ENCODE measurements around the gene DCDC2C.

DNA sequence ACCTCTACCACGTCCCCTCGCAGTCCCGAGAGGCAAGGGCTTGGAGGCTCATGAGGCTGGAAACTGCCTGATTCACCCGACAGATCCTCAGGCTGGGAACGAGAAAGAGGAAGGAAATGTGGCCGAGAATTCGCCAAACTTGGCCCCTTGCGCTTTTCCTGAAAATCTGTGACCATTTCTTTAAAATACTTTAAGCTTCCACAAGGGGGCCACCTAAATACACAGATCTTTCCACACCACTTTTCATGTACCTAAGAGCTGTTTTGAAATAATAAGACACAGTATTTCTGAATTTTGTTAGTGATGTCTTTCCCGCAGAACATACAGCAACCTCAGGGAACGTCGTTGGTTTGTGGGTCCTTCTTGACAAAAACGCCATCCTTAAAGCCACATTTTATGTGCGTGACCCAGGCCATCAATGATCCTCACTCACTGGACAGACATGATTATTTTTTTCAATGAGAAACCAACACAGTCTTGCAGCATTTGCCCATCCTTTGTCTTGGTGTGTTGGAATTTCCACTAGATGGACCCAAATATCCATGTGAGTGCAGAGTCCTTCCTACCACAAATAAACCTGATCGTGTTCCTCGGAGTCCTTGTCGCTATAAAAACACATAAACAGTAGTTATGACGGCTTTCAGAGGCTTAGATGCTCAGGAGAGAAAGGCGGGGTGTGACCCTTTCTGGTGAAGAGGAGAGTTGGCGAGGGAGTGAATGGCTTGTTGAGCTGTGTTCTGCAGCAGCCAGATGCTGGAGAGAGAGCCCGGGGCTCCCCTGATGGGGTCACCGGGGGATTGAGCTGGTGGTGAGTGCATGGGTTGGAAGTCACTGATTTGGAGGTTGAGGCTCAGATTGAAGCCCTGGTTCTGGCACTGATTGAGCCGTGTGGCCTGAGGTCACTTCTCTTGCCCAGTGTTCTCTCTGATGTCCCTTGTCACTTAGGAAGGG, 25.0 kb downstream of the DCDC2C start:
- TF ChIP-seq, protein P1, sequence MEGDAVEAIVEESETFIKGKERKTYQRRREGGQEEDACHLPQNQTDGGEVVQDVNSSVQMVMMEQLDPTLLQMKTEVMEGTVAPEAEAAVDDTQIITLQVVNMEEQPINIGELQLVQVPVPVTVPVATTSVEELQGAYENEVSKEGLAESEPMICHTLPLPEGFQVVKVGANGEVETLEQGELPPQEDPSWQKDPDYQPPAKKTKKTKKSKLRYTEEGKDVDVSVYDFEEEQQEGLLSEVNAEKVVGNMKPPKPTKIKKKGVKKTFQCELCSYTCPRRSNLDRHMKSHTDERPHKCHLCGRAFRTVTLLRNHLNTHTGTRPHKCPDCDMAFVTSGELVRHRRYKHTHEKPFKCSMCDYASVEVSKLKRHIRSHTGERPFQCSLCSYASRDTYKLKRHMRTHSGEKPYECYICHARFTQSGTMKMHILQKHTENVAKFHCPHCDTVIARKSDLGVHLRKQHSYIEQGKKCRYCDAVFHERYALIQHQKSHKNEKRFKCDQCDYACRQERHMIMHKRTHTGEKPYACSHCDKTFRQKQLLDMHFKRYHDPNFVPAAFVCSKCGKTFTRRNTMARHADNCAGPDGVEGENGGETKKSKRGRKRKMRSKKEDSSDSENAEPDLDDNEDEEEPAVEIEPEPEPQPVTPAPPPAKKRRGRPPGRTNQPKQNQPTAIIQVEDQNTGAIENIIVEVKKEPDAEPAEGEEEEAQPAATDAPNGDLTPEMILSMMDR (IDR thresholded peaks at IDR 0.05; ENCODE audit: extremely low read depth in 1 of 2, insufficient read depth in 1 of 2, low read depth in 1 of 2, low read length in 2 of 2): peak; percentile 34 to 58
- TF ChIP-seq POLR2AphosphoS5 (IDR thresholded peaks at IDR 0.05; ENCODE audit: insufficient read depth, low read depth, low read length): no peak
- TF ChIP-seq, protein P2, sequence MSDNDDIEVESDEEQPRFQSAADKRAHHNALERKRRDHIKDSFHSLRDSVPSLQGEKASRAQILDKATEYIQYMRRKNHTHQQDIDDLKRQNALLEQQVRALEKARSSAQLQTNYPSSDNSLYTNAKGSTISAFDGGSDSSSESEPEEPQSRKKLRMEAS (IDR thresholded peaks at IDR 0.05; ENCODE audit: insufficient read depth, insufficient read length): no peak
- TF ChIP-seq EZH2 (IDR thresholded peaks at IDR 0.05; ENCODE audit: borderline replicate concordance, low read depth, low read length, severe bottlenecking): no peak
